ENCODE measurements around the gene NR3C2. TPM values are rescaled to one million over a fixed set of nuclear protein-coding genes. Genes with fewer than 3 reads are reported as not detected.

NR3C2 gene
- polyA plus RNA-seq, 1 of the 3 experiments (the other 2 are of a cell fraction), result 0.02 TPM

DNA sequence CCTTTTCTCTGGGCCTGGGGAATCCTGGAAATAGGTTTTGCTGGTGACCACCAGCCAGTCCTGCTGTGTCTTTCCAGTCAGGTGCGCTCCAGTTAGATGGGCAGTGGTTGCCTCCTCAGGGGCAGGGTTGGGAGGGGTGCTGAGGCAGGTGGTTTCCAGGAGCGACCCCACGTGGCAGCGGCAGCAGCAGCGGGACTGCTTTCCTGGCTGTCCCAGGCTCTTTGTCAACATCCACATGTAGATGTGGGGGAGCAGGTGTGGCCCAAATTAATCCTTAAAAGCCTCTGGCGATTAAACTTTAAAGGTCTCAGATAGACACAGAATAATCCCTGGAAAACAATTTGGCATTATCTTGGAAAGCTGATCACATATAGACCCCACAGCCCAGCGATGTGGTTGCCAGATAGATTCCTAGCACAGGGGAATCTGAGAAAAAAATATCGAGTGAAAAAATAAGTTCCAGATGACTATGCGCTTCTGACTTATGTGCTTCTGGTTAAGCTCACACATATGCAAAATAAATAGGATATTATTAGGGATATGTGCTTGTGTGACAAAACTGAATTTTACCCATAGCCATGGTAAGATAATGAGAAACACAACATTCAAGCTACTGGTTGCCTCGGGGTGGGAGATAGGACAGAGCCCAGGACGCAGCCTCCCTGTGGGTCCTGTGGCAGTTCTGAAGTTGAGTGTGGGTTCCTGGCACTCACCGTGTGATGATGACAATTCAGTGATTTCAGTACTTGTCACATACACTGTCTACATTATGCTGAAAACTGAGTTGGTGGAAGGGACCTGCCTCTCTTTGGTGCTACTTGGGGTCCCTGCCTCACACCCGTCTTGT is 373.9 kb downstream of the NR3C2 start (continued):
- TF ChIP-seq, protein P1, sequence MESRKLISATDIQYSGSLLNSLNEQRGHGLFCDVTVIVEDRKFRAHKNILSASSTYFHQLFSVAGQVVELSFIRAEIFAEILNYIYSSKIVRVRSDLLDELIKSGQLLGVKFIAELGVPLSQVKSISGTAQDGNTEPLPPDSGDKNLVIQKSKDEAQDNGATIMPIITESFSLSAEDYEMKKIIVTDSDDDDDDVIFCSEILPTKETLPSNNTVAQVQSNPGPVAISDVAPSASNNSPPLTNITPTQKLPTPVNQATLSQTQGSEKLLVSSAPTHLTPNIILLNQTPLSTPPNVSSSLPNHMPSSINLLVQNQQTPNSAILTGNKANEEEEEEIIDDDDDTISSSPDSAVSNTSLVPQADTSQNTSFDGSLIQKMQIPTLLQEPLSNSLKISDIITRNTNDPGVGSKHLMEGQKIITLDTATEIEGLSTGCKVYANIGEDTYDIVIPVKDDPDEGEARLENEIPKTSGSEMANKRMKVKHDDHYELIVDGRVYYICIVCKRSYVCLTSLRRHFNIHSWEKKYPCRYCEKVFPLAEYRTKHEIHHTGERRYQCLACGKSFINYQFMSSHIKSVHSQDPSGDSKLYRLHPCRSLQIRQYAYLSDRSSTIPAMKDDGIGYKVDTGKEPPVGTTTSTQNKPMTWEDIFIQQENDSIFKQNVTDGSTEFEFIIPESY (IDR thresholded peaks at IDR 0.05; ENCODE audit: borderline replicate concordance, low read depth), result no peak
- TF ChIP-seq EP300 (IDR thresholded peaks at IDR 0.05; ENCODE audit: borderline replicate concordance in 1 of 2, low read depth in 1 of 2, low read length in 1 of 2), result peak in 1 of 2 experiments; percentile 86; a peak in 2 of 4 replicates
- TF ChIP-seq, protein P2, sequence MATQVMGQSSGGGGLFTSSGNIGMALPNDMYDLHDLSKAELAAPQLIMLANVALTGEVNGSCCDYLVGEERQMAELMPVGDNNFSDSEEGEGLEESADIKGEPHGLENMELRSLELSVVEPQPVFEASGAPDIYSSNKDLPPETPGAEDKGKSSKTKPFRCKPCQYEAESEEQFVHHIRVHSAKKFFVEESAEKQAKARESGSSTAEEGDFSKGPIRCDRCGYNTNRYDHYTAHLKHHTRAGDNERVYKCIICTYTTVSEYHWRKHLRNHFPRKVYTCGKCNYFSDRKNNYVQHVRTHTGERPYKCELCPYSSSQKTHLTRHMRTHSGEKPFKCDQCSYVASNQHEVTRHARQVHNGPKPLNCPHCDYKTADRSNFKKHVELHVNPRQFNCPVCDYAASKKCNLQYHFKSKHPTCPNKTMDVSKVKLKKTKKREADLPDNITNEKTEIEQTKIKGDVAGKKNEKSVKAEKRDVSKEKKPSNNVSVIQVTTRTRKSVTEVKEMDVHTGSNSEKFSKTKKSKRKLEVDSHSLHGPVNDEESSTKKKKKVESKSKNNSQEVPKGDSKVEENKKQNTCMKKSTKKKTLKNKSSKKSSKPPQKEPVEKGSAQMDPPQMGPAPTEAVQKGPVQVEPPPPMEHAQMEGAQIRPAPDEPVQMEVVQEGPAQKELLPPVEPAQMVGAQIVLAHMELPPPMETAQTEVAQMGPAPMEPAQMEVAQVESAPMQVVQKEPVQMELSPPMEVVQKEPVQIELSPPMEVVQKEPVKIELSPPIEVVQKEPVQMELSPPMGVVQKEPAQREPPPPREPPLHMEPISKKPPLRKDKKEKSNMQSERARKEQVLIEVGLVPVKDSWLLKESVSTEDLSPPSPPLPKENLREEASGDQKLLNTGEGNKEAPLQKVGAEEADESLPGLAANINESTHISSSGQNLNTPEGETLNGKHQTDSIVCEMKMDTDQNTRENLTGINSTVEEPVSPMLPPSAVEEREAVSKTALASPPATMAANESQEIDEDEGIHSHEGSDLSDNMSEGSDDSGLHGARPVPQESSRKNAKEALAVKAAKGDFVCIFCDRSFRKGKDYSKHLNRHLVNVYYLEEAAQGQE (IDR thresholded peaks at IDR 0.05; ENCODE audit: low read depth, low read length), result no peak
- peak; percentile 82 for TF ChIP-seq GATA2 (CRISPR knock-in tag; IDR thresholded peaks at IDR 0.05)
- TF ChIP-seq RCOR1 (IDR thresholded peaks at IDR 0.05; ENCODE audit: low read length), result peak; percentile 89
- no peak for TF ChIP-seq YY1 (IDR thresholded peaks at IDR 0.05; ENCODE audit: low read depth)
- TF ChIP-seq MXI1 (IDR thresholded peaks at IDR 0.05; ENCODE audit: low read depth, low read length), result peak; percentile 45; the same call in 1 of the 2 replicates
- no peak for TF ChIP-seq SIN3A (IDR thresholded peaks at IDR 0.05; ENCODE audit: borderline replicate concordance, low read depth, low read length)
- TF ChIP-seq CHD2 (IDR thresholded peaks at IDR 0.05; ENCODE audit: low read length, partially characterized antibody), result peak; percentile 78
- no peak for TF ChIP-seq FOSL2 (IDR thresholded peaks at IDR 0.05; ENCODE audit: borderline replicate concordance, low read depth)
- TF ChIP-seq, protein P3, sequence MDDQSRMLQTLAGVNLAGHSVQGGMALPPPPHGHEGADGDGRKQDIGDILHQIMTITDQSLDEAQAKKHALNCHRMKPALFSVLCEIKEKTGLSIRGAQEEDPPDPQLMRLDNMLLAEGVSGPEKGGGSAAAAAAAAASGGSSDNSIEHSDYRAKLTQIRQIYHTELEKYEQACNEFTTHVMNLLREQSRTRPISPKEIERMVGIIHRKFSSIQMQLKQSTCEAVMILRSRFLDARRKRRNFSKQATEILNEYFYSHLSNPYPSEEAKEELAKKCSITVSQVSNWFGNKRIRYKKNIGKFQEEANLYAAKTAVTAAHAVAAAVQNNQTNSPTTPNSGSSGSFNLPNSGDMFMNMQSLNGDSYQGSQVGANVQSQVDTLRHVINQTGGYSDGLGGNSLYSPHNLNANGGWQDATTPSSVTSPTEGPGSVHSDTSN (IDR thresholded peaks at IDR 0.05), result no peak
- peak; percentile 55; the same call in 1 of the 2 replicates for TF ChIP-seq FOXJ3 (CRISPR knock-in tag; IDR thresholded peaks at IDR 0.05)
- peak; percentile 21 for TF ChIP-seq RAD21 (IDR thresholded peaks at IDR 0.05; ENCODE audit: low read length)
- no peak; the same call in 1 of the 2 replicates for TF ChIP-seq SMC3 (IDR thresholded peaks at IDR 0.05; ENCODE audit: low read depth, low read length)
- TF ChIP-seq RFX5 (IDR thresholded peaks at IDR 0.05; ENCODE audit: low read length), result no peak
- peak; percentile 27; the same call in 1 of the 2 replicates for TF ChIP-seq TCF12 (IDR thresholded peaks at IDR 0.05)
- no peak for TF ChIP-seq TAF1 (IDR thresholded peaks at IDR 0.05; ENCODE audit: borderline replicate concordance, low read depth, low read length)
- TF ChIP-seq TEAD4 (IDR thresholded peaks at IDR 0.05; ENCODE audit: borderline replicate concordance, insufficient read depth), result no peak
- no peak for TF ChIP-seq GABPA (IDR thresholded peaks at IDR 0.05; ENCODE audit: low read depth)
- TF ChIP-seq, protein P4, sequence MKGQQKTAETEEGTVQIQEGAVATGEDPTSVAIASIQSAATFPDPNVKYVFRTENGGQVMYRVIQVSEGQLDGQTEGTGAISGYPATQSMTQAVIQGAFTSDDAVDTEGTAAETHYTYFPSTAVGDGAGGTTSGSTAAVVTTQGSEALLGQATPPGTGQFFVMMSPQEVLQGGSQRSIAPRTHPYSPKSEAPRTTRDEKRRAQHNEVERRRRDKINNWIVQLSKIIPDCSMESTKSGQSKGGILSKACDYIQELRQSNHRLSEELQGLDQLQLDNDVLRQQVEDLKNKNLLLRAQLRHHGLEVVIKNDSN (IDR thresholded peaks at IDR 0.05; ENCODE audit: borderline replicate concordance, low read depth), result no peak
- no peak for TF ChIP-seq MEF2A (IDR thresholded peaks at IDR 0.05; ENCODE audit: borderline replicate concordance, low read depth)
- TF ChIP-seq JUND (IDR thresholded peaks at IDR 0.05), result no peak
- no peak for TF ChIP-seq RXRA (IDR thresholded peaks at IDR 0.05; ENCODE audit: borderline replicate concordance, low read depth)
- no peak for TF ChIP-seq NFIC (IDR thresholded peaks at IDR 0.05; ENCODE audit: borderline replicate concordance)
- TF ChIP-seq NRF1 (IDR thresholded peaks at IDR 0.05; ENCODE audit: low read depth, low read length), result no peak
- TF ChIP-seq FOXM1 (IDR thresholded peaks at IDR 0.05; ENCODE audit: low read depth), result no peak
- no peak for TF ChIP-seq ELF1 (IDR thresholded peaks at IDR 0.05)

Measured in SK-N-SH (cell line).